Endothelial cell of coronary artery (primary cell): ENCODE measurements around the gene LPAR6. TPM values are rescaled to one million over a fixed set of nuclear protein-coding genes. Genes with fewer than 3 reads are reported as not detected.

Experiments used
- total RNA-seq: library from RNA; depleted of rRNA; stranded (reverse); fragments of >200 nt; gene quantifications from 2 replicates; pipeline ENCODE4 v1.2.3, GENCODE V29; 2014

LPAR6 gene
- 17.0 and 19.1 TPM in 2 replicates for total RNA-seq

GRCh38 chr13:48412881-48413351 is at the start of gene LPAR6:
Gene LPAR6 (minus strand): TSS chr13:48413113. CDS start chr13:48412423, 690 bp downstream.

Other genes with a start within 250 kb of the LPAR6 start
- 68.6 and 118 TPM in 2 replicates for gene ITM2B, start 179.9 kb downstream of the LPAR6 start, total RNA-seq
- gene RB1, start 109.4 kb downstream of the LPAR6 start, total RNA-seq = 31.1 and 35.3 TPM in 2 replicates
- 7.5 and 8.2 TPM in 2 replicates for gene RCBTB2, start 120.0 kb upstream of the LPAR6 start, total RNA-seq
- gene CYSLTR2, start 240.8 kb upstream of the LPAR6 start, total RNA-seq = under 0.01 TPM in 2 replicates